ENCODE measurements around the gene PAFAH1B2. TPM values are rescaled to one million over a fixed set of nuclear protein-coding genes. Genes with fewer than 3 reads are reported as not detected.
A peak's percentile ranks its signal among the peaks of the same experiment; 100 is the strongest.
"Not testable (repeated sequence)": the region's sequence is repeated elsewhere in the genome, so short reads cannot be mapped to it uniquely, and the experiment has no call there.

Gene PAFAH1B2
- total RNA-seq, 2 donors from 2014 or later: 30.0 to 44.9 TPM

DNA sequence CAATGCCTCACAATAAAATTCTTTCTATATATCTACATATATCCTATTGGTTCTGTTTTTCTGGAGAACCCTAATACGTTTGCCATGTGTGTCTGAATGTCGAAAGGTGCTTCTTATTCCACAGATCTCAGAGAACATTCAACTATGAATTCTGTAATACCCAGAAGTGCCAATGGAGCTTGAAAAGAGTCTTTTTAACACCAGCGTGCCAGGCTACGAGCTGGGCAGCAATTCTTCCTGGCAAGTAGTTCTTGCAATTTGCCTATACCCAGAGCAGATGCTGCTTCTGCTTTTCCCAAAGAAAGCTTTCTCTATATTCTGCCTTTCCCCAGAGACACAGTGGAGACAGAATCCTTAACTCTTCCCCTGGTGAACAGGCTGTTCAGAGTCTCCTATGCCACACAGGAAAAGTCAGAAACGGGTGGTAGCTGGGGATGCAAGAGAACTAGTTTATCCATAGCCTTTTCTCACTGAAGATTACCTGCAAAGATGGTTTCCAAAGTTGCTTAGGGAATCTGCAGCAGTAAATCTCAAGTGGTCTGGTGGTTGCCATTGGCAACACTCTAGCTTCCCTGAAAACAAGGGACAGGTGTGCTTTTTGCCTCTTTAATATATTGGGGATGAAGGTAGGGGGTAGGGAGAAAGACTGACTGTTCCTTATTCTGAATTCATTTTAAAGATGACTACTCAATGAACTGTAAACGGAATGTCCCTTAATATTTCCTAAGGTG is 16.8 kb upstream of the PAFAH1B2 start:
- WGBS, 2 donors: 63 to 79% methylated on average over 6 of the region's 6 CpGs
- no peak for TF ChIP-seq POLR2A (IDR thresholded peaks at IDR 0.05)
- TF ChIP-seq, protein P1, sequence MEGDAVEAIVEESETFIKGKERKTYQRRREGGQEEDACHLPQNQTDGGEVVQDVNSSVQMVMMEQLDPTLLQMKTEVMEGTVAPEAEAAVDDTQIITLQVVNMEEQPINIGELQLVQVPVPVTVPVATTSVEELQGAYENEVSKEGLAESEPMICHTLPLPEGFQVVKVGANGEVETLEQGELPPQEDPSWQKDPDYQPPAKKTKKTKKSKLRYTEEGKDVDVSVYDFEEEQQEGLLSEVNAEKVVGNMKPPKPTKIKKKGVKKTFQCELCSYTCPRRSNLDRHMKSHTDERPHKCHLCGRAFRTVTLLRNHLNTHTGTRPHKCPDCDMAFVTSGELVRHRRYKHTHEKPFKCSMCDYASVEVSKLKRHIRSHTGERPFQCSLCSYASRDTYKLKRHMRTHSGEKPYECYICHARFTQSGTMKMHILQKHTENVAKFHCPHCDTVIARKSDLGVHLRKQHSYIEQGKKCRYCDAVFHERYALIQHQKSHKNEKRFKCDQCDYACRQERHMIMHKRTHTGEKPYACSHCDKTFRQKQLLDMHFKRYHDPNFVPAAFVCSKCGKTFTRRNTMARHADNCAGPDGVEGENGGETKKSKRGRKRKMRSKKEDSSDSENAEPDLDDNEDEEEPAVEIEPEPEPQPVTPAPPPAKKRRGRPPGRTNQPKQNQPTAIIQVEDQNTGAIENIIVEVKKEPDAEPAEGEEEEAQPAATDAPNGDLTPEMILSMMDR (IDR thresholded peaks at IDR 0.05): no peak
- ATAC-seq (no peak), DNase-seq (no peak)
- H3K27me3 ChIP-seq: no peaks in the 10 kb centered on the region
- no peaks in the 10 kb centered on the region for H3K9me3 ChIP-seq
- H3K4me1 ChIP-seq: peaks cover 5% of the 10 kb centered on the region
- no peaks in the 10 kb centered on the region for H3K36me3 ChIP-seq (replicated peaks in 1 of 2; ENCODE audit: insufficient read depth in 1 of 2, low read depth in 2 of 2)
- intact Hi-C loops (cut with DNase I): no loop called here
- no peak overlapping the region for H3K27ac ChIP-seq
- H3K4me3 ChIP-seq: no peak overlapping the region

DNA sequence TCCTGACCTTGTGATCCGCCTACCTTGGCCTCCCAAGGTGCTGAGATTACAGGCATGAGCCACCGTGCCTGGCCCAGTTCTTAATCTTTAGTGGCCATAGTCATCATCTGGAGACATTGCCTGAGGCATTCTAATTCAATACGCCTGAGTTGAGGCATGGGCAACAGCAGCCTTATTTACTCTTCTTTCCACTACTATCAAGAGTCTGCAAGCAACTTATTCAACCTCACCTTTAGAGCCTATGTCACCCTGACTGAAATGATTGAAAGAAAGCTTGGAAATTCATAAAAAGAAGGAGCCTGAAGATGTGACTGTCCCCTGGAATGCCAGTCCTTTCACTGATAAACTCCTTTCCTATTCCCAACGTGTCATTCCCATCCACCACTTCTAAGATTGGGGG is 15.8 kb upstream of the PAFAH1B2 start:
- Histone ChIP-seq H3K4me3 (no peak overlapping the region), H3K27me3 (no peaks in the 10 kb centered on the region), H3K9me3 (no peaks in the 10 kb centered on the region), H3K27ac (no peak overlapping the region), H3K4me1 (peaks cover 5% of the 10 kb centered on the region), H3K36me3 (replicated peaks in 1 of 2; ENCODE audit: insufficient read depth in 1 of 2, low read depth in 2 of 2) (no peaks in the 10 kb centered on the region)
- ATAC-seq: no peak
- no peak for DNase-seq
- intact Hi-C loops (cut with DNase I): no loop called here
- 78 to 82% methylated on average over 4 of the region's 4 CpGs for WGBS, 2 donors
- TF ChIP-seq POLR2A (IDR thresholded peaks at IDR 0.05): no peak
- TF ChIP-seq, protein P1 (IDR thresholded peaks at IDR 0.05): no peak

DNA sequence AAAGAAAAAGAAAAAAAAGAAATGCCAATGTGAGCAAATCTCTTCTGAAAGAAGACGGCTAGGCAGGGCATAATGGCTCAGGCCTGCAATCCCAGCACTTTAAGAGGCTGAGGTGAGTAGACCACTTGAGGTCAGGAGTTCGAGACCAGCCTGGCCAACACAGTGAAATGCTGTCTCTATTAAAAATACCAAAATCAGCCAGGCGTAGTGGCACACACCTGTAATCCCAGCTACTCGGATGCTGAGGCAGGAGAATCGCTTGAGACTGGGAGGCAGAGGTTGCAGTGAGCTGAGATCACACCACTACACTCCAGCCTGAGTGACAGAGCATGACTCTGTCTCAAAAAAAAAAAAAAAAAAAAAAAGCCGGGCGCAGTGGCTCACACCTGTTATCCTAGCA is 13.7 kb upstream of the PAFAH1B2 start:
- H3K9me3 ChIP-seq; intact Hi-C loops (cut with DNase I); H3K4me3 ChIP-seq; DNase-seq; H3K27me3 ChIP-seq; ATAC-seq; H3K36me3 ChIP-seq (replicated peaks in 1 of 2; ENCODE audit: insufficient read depth in 1 of 2, low read depth in 2 of 2); H3K4me1 ChIP-seq; H3K27ac ChIP-seq: not testable (repeated sequence)
- 73 to 88% methylated on average over 6 to 7 of the region's 7 CpGs for WGBS, 2 donors

DNA sequence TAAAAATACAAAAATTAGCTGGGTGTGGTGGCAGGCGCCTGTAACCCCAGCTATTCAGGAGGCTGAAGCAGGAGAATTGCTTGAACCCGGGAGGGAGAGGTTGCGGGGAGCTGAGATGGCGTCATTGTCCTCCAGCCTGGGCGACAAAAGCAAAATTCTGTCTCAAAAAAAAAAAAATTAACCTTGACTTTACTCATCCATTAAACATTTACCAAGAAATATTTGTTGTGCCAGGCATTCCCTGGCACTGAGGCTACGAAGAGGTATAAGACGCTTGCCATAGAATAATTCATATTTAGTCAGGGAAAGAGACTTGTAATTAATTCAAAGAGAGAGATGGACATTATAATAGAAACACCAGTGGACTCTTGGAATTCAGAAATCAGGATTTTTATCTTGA is 13.2 kb upstream of the PAFAH1B2 start:
- DNase-seq (no peak), ATAC-seq (peak; percentile 15)
- intact Hi-C loops (cut with DNase I): no loop called here
- Histone ChIP-seq H3K4me3 (no peak overlapping the region), H3K9me3 (no peaks in the 10 kb centered on the region), H3K27me3 (no peaks in the 10 kb centered on the region), H3K36me3 (replicated peaks in 1 of 2; ENCODE audit: insufficient read depth in 1 of 2, low read depth in 2 of 2) (no peaks in the 10 kb centered on the region), H3K27ac (no peak overlapping the region), H3K4me1 (peaks cover 5% of the 10 kb centered on the region)
- 59 to 71% methylated on average over 7 of the region's 7 CpGs for WGBS, 2 donors
- TF ChIP-seq, protein P1 (IDR thresholded peaks at IDR 0.05): no peak
- no peak for TF ChIP-seq POLR2A (IDR thresholded peaks at IDR 0.05)

DNA sequence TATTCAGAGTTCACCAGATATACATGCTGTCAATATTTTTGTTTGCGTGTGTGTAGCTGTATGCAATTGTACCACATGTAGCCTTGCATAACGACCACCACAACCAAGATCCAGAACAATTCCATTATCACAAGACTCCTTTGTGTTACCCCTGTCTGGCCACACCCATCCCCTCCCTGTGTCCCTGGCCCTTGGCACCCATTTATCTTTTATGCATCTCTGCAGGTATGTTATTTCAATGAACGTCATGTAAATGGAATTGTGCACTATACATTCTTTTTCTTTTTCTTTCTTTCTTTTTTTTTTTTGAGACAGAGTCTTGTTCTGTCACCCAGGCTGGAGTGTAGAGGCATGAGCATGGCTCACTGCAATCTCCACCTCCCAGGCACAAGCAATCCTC is 9.7 kb upstream of the PAFAH1B2 start:
- Histone ChIP-seq H3K27ac (no peak overlapping the region), H3K4me1 (peaks cover 5% of the 10 kb centered on the region), H3K9me3 (no peaks in the 10 kb centered on the region), H3K27me3 (no peaks in the 10 kb centered on the region), H3K4me3 (no peak overlapping the region), H3K36me3 (replicated peaks in 1 of 2; ENCODE audit: insufficient read depth in 1 of 2, low read depth in 2 of 2) (no peaks in the 10 kb centered on the region)
- intact Hi-C loops (cut with DNase I): no loop called here
- DNase-seq (no peak), ATAC-seq (no peak)
- 48 to 66% methylated on average over 2 to 3 of the region's 3 CpGs for WGBS, 2 donors
- TF ChIP-seq, protein P1 (IDR thresholded peaks at IDR 0.05): no peak
- no peak for TF ChIP-seq POLR2A (IDR thresholded peaks at IDR 0.05)

DNA sequence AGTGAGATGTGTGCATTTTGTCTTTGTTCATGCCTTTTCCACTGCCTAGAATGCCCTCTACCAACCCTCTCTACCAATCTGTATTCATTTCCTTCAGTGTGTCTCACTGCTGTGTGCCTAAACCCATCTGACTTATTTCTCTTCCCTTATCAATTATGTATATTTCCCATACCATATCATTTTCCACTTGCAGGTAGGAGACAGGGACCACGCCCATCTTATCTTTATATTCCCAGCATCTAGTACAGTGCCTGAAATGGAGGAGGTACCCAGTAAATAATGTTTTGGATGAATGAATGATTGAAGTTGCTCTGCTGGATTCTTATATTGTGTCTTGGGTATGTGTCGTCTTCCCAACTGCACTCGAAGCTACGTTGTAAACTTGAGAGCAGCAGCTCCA is 9.1 kb upstream of the PAFAH1B2 start:
- H3K27me3 ChIP-seq; intact Hi-C loops (cut with DNase I); H3K27ac ChIP-seq; H3K4me3 ChIP-seq; H3K36me3 ChIP-seq (replicated peaks in 1 of 2; ENCODE audit: insufficient read depth in 1 of 2, low read depth in 2 of 2); DNase-seq; H3K9me3 ChIP-seq; ATAC-seq; H3K4me1 ChIP-seq: not testable (repeated sequence)
- 75% methylated on average over 1 of the region's 4 CpGs; no CpG with 5 or more reads in 1 of the 2 donors for WGBS, 2 donors

DNA sequence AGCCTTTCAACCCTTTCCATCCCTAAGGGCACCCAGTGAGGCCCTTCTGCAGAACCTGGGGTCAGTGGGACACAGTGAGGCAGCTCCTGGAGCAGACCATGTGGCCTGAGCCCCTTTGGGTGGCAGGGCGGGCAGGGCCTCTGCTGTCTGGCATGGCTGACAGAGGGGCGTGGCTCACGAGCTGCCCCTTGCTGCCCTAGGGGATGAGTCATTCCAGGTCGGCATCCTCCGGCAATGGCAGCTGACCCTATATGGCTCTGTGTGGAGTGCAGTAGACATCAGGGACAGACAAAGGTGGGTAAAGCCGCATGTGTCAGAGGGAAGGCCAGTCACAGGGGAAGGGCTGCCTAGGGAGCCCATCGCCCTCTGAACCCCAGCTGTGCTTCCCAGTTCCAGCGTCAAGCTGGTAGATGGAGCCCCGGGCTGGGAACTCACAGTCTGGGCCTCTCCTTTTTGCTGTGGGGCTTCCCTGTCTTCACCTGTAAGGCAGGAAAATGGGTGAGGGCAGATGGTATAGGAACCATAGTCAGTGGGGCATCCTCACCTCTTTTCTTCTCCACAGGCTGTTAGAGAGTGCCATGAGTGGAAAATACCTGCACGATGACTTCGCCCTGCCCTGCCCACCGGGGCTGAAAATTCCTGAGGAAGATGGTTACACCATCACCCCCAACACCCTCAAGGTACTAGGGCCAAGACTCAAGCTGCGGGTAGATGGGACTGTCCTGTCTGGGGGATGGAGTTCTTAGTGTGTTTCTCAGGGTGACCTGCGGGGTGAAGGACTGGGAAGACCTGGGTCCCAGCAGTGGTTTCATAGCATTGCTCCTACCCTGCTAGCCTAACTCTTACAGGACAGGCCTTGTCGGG is 6.6 kb upstream of the PAFAH1B2 start:
- H3K36me3 ChIP-seq (replicated peaks in 1 of 2; ENCODE audit: insufficient read depth in 1 of 2, low read depth in 2 of 2); H3K27me3 ChIP-seq; H3K27ac ChIP-seq; ATAC-seq; H3K4me1 ChIP-seq; H3K9me3 ChIP-seq; intact Hi-C loops (cut with DNase I); DNase-seq; H3K4me3 ChIP-seq: not testable (repeated sequence)
- no CpG with 5 or more reads among the region's 15 CpGs for WGBS, 2 donors

All from body of pancreas (tissue), 4 donors.